ENCODE data around the gene MACC1.
A peak's percentile ranks its signal among the peaks of the same experiment; 100 is the strongest.
"Not testable (repeated sequence)": the region's sequence is repeated elsewhere in the genome, so short reads cannot be mapped to it uniquely, and the experiment has no call there.

Gene MACC1

GRCh38 chr7:20229081-20229480 lies 11.9 kb upstream of the MACC1 start:
- DNase-seq, result no peak

DNA sequence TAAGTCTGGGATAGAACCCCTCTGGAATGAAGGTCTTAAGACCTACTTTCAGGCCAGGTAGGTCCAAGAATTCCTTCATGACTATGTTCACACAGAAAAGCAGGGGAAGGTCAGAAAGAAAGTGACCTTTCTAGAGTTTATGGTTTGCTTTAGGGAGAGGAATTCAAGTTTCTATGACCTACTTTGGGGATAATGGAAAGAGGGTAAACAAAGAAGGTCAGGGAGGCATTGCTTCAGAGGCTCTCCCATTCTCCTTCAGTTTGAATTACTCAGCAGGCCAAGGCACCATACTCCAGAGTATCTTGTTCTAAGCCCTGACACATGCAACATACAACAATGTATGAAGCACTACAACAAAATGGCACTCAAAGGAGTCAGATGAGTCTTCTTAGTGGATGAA lies 11.5 kb upstream of the MACC1 start:
- no peak for DNase-seq

- DNase-seq, result no peak
These were observed 10.2 kb upstream of the MACC1 start for GRCh38 chr7:20227291-20227795.

DNA sequence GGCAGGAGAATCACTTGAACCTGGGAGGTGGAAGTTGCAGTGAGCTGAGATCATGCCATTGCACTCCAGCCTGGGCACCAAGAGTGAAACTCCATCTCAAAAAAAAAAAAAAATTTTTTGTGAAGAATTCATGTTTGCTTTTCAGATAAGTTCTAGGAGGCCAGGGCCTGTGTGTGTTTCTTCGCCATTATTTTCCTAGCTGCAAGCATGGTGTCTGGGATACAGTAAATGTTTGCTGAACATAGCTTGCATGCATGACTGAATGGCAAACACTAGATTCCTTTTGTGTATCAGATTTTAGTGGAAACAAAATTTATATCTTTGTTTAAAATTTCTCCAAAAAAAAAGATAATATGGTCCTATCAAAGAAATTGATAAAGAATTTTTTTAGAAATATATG lies 9.7 kb upstream of the MACC1 start:
- DNase-seq, result no peak

- no peak for DNase-seq
These were observed 8.2 kb upstream of the MACC1 start for GRCh38 chr7:20225384-20225783.

DNA sequence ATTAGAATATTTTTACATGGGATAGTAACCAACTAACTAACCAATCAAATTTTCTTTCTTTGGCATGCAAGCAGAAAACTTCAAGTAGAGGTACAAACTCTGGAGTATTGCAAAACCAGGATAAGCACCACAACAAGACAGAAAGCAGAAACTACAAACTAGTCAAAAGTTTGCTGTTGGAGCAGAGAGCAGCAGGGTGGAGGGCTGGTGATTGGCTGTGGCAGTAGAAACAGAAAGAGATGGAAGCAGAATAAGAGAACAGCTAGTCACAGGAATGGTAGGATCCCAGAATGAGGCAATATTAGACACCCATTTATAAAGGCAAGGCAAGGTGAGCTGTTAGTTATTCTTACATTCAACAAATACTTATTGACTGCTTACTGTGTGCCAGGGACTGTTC lies 6.8 kb upstream of the MACC1 start:
- no peak for DNase-seq

- no peak for DNase-seq
These were observed 6.2 kb upstream of the MACC1 start for GRCh38 chr7:20223356-20223755.

DNA sequence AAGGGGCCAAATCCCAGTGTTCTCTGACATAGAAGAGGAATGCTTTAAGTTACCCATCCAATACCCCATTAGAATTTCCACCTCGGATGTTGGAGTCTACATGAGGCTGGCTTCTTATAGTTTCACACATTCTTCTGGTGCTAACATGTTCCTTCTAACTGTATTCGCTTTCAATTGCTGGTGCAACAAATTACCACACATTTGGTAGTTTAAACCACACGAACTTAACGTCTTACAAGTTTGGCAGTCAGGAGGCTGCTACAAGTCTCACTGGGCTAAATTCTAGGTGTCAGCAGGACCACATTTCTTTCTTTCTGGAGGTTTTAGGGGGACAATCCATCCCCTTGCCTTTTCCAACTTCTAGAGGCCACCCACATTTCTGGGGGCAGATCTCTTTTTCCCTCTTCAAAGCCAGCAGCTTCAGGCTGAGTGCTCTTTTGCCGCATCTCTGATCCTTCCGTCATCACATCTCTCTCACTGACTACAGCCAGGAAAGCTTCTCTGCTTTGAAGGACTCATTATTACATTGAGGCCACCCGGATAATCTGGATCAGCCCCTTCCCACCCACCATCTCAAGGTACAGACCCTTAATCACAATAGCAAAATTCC lies 5.1 kb upstream of the MACC1 start:
- no peak for DNase-seq

DNA sequence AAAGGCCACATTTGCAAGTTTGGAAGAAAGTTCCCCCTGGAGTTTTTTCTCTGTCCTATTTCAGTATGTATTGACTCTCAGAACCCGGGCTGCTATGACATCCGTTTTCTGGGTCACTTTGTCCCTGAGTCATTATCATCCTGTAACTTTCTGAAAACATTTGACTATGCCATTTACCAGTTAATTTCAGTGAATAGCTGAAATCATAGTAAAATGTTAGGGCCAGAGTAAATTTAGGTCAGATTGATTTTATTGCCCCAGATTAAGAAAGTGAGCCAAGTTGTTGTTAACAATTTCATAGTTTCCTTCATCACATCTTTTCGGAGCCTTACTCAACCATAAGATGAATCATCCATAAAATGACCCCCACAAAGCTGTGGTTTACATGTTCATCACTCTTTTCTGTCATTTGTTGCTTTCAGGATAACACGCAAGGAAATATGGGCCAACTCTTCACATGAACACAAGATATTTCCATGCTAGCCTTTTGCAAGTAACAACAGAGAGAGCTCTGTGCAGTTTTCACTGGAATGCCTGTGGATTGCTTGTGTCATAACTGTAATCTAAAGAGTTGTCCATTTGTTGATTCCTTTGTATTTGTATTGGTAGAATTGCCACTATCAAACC lies 3.9 kb upstream of the MACC1 start:
- no peak for DNase-seq

GRCh38 chr7:20220293-20220761 lies 3.1 kb upstream of the MACC1 start:
- peak; percentile 52 for DNase-seq

- peak; percentile 97 for DNase-seq
These were observed 2.5 kb upstream of the MACC1 start for GRCh38 chr7:20219446-20220292.

GRCh38 chr7:20219062-20219445 lies 1.9 kb upstream of the MACC1 start:
- DNase-seq, result no peak

DNA sequence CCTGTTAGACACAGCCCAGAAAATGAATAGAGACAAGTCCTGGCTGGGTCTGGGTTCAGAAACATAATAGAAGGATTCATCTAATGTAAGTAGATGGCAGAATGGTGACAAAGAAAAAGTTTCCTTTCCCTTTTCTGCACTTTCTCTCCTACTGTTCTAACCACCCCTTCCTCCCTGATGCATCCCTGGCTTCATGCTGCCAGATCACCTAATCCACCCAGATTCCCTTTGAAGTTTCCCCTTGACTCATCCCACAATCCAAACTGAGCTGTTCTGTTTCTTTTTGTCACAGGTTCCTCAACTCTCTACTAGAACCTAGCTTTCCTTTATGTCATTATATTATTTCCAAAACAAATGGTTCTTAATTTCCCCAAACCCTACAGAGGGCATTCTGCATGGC lies 1.1 kb upstream of the MACC1 start:
- DNase-seq, result no peak

DNA sequence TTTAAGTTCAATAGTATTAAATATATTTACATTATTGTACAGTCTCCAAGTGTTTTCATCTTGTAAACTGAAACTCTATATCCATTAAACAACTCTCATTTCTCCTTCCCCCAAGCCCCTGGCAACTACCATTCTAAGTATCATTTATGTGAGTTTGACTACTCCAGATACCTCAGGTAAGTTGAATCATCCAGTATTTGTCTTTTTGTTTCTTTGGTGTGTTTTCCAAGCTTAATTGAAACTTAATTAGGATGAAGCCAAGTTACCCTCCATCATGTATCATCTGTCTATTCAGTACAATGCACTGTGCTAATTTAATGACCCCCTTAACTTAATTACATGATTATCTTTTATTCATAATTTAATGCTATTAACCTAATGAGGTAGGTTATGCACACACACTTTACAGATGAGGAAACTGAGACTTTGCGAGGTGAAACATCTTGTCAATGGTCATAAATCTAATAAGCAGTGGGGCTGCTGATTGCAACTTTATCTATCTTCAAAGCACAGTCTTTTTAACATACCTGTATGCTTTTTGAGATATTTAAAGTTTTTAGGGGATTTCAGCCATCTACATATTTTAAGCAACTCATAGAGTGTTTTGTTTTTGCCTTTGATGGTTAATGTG lies 663 bp downstream of the MACC1 start:
- DNase-seq, result no peak

DNA sequence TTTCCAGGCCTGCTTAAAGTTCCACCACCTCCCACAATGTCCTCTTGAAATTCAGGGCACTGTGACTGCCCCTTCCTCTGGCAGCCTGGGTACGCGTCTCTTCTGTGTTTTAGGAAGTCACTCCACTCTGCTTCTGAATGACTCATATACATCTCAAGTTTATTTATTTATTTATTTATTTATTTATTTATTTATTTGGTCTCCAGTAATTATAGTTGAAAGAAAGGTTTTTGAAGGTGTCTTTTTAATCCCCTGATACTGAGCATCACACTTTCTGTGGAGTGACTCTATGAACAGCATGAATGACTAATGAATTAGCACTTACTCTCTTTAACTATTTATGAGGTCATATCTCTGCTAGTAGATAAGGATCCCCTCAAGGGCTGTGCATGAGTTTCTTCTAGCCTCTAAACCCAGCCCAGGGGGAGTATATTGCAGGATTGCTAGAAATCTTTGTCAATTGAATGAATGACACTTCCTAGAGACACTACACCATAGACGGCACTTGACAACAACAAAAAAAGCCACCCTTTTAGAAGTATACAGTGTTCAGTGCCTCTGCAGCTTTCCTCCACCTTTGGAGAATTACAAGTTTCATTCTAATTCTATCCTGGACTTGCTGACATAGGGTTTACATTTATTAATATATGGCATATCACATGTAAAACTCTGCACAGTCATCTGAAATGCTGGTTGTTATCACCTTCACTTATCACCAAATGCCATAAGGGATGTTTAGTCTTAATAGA lies 2.1 kb downstream of the MACC1 start:
- peak; percentile 50 for DNase-seq

DNA sequence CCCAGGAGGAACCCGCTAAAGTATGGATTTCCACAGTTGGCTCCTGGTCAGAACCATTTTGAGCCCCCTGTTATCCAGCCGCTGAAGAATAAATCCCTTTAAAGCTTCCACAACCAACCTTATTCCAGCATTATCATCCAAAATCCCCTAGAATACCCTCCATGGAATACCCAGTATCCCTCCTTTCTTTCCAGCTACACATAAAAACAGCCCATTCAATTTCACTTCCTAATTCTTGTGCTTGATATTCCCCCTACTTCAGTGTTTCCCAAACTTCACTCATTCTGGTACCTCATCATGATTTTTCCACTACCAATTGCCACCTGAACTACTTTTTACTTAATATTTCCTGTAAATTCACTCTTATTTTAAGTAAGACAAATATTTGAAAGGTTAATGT lies 3.1 kb downstream of the MACC1 start:
- no peak for DNase-seq

DNA sequence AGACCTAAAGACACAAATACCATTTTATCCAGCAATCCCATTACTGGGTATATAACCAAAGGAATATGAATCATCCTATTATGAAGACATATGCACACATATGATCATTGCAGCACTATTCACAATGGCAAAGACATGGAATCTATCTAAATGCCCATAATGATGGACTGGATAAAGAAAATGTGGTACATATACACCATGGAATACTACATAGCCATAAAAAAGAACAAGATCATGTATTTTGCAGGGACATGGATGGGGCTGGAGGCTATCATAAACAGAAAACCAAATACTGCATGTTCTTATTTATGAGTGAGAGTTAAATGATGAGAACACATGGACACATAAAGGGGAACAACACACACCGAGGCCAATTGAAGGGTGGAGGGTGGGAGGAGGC lies 3.8 kb downstream of the MACC1 start:
- no peak for DNase-seq

GRCh38 chr7:20211376-20211775 lies 5.8 kb downstream of the MACC1 start:
- DNase-seq, result no peak

DNA sequence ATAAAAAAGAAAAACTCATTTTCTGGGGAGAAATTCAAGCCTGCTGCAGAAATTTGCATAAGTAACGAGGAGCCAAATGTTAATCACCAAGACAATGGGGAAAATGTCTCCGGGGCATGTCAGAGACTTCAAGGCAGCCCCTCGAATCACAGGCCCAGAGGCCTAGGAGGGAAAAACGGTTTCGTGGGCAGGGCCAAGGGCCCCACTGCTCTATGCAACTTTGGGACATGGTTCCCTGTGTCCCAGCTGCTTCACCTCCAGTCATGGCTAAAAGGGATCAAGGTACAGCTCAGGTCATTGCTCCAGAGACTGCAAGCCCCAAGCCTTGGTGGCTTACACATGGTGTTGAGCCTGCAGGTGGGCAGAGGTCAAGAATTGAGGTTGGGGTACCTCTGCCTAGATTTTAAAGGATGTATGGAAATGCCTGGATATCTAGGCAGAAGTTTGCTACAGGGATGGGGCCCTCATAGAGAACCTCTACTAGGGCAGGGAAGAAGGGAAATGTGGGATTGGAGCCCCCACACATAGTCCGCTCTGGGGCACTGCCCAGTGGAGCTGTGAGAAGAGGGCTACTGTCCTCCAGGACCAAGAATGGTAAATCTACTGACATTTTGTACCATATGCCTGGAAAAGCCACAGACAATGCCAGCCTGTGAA lies 8.4 kb downstream of the MACC1 start:
- DNase-seq, result no peak

DNA sequence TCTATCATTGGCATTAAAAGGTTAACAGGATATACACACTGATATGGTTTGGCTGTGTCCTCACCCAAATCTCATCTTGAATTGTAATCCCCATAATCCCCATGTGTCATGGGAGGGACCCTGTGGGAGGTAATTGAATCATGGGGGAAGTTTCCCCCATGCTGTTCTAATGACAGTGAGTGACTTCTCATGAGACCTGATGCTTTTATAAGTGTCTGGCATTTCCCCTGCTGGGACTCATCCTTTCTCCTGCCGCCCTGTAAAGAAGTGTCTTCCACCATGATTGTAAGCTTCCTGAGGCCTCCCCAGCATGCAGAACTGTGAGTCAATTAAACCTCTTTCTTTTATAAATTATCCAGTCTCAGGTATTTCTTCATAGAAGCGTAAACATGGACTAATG lies 9.4 kb downstream of the MACC1 start:
- not testable (repeated sequence) for DNase-seq

DNA sequence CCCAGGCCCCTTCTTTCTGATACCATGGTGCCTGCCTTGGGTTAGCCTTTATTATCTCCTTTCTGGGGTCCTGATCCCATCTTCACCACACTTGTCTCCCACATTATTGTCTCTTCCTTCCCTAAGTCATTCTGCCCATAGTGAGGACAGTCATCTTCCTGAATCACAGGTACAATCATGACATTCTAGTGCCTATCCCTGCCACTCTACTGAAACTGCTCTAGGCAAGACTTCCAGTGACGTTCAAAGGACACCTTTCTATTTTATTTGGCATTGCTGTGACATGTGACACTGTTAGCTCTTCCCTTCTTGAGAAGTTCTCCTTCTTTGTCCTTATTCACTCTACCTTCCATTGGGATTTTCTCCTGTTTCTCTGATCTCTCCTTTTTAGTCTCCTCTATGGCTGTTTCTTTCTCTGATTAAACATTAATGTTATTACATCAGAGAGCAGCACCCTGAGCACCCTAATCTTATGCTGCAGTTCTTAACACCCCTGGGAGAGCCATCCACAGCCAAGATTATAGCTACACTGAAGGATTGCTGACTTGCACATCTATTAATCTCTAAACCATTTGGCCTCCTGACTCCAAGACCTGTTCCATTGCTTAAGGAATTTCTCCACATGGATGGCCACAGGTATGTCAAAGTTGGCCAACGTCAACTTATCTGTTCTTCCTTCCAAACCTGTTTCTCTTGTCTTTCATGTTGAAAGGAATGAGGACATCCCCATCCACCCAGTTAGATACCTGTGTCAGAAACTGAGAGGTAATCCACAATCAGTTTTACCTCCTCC lies 10.9 kb downstream of the MACC1 start:
- DNase-seq, result no peak
